Right renal cortex interstitium (tissue), 3 donors: ENCODE measurements around the gene CAMSAP1. TPM values are rescaled to one million over a fixed set of nuclear protein-coding genes. Genes with fewer than 3 reads are reported as not detected.
"Not testable (repeated sequence)": the region's sequence is repeated elsewhere in the genome, so short reads cannot be mapped to it uniquely, and the experiment has no call there.

Source experiments
- DNase-seq, 3 donors: peaks; one replicate each; pipeline ENCODE4 v3.0.0-alpha.2; 2013; ENCODE audit warnings: low read depth in 3 of 3, low spot score in 2 of 3
- polyA plus RNA-seq, 3 donors: library from polyadenylated mRNA; unstranded; fragments of 120-200 nt; gene quantifications; one replicate each; pipeline ENCODE4 v1.2.1, GENCODE V29; 2013; ENCODE audit not compliant: insufficient read length in 3 of 3

CAMSAP1 gene
- polyA plus RNA-seq, 3 donors: 21.5 to 25.0 (median 21.6) TPM

GRCh38 chr9:135924628-135925338, 17.4 kb upstream of the CAMSAP1 start:
- DNase-seq: no peak

GRCh38 chr9:135923508-135923907, 16.2 kb upstream of the CAMSAP1 start:
- no peak for DNase-seq

DNA sequence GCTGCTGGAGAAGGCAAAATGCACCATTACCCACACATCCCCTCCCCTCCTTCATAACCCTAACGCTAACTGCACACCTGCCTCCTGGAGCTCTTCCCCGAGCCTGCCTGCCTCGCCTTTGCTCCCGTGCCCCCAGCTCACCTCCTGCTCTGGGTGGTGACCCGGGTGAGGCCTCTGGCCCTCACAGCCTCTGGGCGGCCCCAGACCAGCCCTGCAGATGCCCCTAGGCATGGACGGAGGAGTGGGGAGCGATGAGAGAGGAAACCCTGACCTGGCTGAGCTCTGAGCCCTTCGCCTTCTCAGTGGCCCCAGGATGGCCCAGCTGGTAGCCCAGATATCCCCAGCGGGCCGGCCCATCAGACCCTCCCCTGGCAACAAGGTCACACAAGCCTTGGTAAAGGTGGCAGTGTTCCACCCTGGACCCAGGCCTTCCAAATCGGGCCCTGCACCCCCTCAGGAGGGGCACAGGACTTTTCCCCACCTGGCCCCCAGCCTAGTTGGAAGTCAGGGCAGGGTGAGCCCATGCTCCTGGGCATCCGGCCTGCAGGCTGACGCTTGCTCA, 14.5 kb upstream of the CAMSAP1 start:
- DNase-seq: no peak

DNA sequence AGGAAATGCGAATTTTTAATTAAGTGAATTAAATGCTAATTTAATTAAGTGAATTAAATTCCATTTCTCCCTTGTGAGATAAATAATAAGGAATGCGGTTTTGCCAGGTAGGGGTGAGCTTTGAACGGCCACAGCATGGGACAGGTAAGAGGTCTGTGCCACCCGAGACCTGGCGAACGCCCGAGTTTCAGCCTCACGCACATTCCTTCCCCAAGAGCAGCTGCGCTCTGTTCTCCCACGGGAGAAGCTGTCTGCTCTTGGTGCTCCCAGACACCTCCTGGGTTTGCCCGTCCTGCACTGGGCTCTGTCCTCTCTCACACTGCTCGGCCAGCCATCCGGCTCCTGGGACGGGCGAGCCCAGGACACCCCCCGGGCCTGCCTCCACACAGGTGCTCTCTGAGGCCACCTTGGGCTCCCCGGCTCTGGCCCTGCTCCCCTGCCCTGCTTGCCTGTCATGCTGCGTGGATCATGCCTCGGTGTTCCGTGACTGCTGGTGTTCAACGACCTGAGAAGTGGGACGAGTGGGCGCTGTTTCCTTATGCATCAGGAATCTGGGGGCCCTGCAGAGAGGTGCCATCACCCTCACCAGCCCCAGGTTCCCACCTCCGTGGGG, 13.7 kb upstream of the CAMSAP1 start:
- no peak for DNase-seq

- DNase-seq: no peak
These were observed 13.0 kb upstream of the CAMSAP1 start for GRCh38 chr9:135920256-135920930.

- DNase-seq: no peak
These were observed 12.1 kb upstream of the CAMSAP1 start for GRCh38 chr9:135919318-135919890.

DNA sequence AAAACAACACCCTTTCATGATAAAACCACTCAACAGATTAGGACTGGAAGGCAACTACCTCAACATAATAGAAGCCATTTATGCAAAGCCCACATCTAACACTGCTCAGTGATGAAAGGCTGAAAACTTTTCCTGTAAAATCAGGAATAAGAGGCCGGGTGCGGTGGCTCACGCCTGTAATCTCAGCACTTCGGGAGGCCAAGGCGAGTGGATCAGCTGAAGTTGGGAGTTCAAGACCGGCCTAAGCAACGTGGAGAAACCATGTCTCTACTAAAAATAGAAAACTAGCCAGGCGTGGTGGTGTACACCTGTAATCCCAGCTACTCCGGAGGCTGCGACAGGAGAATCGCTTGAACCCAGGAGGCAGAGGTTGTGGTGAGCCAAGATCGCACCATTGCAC, 8.9 kb upstream of the CAMSAP1 start:
- not testable (repeated sequence) for DNase-seq

- no peak for DNase-seq
These were observed 7.6 kb upstream of the CAMSAP1 start for GRCh38 chr9:135914921-135915320.

- DNase-seq: not testable (repeated sequence)
These were observed 3.9 kb upstream of the CAMSAP1 start for GRCh38 chr9:135911233-135911632.

GRCh38 chr9:135910757-135911156, 3.4 kb upstream of the CAMSAP1 start:
- DNase-seq: no peak

DNA sequence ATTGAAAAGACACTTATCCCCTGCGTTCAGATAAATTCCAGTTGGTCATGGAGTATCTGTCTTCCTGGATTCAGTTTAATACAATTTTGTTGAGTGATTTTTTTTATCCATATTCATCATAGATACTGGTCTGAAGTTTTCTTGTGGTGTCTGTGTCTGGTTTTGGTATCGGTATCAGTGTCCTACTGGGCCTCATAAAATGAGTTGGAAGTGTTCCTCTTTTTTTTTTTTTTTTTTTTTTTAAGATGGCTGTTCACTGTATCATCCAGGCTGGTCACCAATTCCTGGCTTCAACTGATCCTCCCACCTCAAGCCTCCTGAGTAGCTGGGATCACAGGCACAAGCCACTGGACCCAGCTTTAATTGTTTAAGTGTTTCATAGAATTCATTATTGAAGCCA, 2.9 kb upstream of the CAMSAP1 start:
- DNase-seq: no peak

DNA sequence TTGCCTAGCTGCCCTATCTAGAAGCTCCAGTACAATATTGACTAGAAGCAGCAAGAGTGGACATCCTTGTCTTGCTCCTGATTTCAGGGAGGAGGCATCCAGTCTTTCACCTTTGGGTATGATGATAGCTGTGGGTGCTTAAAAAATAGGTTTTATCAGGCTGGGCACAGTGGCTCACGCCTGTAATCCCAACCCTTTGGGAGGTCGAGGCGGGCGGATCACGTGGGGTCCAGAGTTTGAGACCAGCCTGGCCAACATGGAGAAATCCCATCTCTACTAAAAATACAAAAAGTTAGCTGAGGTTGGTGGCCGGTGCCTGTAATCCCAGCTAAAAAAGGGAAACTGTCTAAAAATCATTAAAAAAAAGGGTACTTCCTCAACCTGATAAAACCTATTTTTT, 2.0 kb upstream of the CAMSAP1 start:
- DNase-seq: no peak

DNA sequence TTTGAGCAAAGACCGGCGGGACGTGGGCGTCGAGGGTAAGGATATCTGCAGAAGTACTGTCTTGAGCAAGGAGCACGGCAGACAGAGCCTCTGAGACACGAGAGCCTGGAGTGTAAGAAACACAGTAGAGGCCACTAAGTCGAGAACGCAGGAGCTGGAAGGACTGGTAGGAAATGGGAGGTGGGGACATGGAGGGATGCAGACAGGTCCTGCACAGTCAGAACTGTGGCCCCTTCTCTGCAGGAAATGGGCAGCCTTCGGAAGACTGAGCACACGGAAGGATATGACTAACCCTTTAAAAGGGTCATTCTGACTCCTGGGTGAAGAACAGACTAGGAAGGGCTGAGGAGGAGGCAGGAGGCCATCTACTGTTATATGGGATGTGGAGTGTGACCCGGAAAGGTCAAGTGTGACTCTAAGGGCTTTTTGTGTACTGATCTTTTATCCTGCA, 1.4 kb upstream of the CAMSAP1 start:
- DNase-seq: no peak

DNA sequence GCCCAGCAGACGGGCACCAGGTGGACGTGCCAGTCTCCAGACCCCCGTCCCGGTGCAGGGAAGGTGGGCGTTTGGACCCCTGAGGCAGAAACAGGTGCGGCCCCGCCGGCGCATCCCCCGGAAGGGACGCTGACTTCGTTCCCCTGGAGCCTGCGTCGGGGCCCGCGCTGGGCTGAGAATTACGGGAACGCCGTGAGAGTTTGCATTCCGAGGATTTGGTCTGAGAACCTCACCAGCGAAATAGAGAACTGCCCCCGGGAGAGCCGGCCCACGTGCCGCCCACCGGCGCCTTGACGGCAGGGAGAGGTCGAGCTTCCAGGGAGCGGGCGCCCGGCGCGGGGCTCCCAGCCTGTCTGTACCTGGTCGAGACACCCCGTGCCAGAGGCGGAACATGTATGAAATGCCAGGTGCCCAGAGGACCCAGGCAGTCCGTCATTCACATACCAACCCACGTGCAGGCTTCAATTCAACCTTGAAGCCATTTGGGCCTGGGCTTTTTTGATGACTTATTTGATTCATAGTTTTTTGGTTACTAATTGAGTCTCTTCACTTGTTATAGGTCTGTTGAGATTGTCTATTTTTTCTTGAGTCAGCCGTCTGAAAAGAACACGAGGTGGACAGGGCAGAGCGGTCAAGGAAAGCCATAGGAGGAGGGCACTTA, 877 bp upstream of the CAMSAP1 start:
- DNase-seq: no peak

DNA sequence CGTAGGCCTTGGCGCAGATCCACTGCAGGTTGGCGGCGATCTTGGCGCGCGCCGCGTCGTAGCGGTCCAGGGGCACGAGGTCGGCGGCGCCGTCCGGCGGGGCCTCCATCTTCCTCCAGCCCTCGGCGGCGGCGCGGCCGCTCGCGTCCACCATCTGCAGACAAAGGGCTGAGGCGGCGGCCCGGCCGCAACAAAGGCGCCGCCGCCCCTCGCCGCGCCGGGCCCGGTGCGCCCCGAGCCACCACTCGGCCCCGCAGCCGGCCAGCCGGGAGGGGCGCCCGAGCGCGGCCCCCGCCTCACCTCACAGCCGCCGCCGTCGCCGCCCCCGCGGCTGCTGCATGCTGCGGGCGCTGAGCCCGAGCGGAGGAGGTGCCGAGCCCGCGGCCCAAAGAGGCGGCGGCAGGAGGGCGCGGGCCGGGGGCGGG, 328 bp downstream of the CAMSAP1 start:
- DNase-seq: no peak

GRCh38 chr9:135906291-135907005, 898 bp downstream of the CAMSAP1 start:
- no peak for DNase-seq

- no peak for DNase-seq
These were observed 1.7 kb downstream of the CAMSAP1 start for GRCh38 chr9:135905380-135906258.

- DNase-seq: no peak
These were observed 3.4 kb downstream of the CAMSAP1 start for GRCh38 chr9:135903786-135904520.

DNA sequence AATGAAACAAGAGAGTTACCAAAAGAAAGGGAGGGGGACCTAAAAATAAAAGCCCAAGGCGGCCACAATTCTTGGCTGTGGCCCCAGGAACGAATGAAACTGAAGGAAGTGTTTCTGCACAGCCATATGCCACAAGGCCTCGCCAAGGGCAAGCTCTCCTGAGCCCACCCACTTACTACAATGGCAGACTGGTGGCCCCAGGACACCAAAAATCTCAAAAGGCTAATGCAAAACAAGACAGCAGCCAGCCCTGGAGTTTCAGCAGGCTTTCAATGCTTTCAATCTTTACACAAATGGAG, 4.0 kb downstream of the CAMSAP1 start:
- DNase-seq: no peak
